ENCODE measurements around the gene ATP2B2.

DNA sequence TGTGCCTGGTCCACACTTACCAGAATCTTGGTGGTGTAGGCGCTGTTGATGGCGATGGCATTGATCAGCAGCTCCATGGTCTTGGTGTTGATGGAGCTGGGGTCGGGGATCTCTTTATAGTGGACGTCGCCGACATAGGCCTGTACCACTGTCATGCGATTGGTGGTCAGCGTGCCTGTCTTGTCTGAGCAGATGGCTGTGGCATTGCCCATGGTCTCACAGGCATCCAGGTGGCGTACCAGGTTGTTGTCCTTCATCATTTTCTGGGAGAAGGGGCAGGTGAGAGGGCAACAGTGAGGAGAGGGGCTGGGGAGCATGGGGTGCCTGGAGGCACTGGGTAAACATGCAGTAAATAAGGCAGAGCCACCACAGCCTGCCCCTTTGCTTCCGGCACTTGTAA, 133.6 kb downstream of the ATP2B2 start:
- TF ChIP-seq, protein P1, sequence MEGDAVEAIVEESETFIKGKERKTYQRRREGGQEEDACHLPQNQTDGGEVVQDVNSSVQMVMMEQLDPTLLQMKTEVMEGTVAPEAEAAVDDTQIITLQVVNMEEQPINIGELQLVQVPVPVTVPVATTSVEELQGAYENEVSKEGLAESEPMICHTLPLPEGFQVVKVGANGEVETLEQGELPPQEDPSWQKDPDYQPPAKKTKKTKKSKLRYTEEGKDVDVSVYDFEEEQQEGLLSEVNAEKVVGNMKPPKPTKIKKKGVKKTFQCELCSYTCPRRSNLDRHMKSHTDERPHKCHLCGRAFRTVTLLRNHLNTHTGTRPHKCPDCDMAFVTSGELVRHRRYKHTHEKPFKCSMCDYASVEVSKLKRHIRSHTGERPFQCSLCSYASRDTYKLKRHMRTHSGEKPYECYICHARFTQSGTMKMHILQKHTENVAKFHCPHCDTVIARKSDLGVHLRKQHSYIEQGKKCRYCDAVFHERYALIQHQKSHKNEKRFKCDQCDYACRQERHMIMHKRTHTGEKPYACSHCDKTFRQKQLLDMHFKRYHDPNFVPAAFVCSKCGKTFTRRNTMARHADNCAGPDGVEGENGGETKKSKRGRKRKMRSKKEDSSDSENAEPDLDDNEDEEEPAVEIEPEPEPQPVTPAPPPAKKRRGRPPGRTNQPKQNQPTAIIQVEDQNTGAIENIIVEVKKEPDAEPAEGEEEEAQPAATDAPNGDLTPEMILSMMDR (IDR thresholded peaks at IDR 0.05), result no peak
- no peak for TF ChIP-seq POLR2A (IDR thresholded peaks at IDR 0.05)
